ENCODE data around the gene KCP. TPM values are rescaled to one million over a fixed set of nuclear protein-coding genes. Genes with fewer than 3 reads are reported as not detected.
A peak's percentile ranks its signal among the peaks of the same experiment; 100 is the strongest.

Gene KCP
- total and polyA plus RNA-seq, 2 experiments from 2014 or later = 0.76 to 1.1 TPM

GRCh38 chr7:128888756-128889095 lies 21.8 kb downstream of the KCP start:
- H3K27me3 Mint-ChIP-seq (ENCODE audit: insufficient read depth, low read depth, poor library complexity) = peaks cover 20% of the 10 kb centered on the region
- Histone ChIP-seq H3F3A (replicated peaks; ENCODE audit: low read depth) (0 out of 2 replicates have a peak, but pooled peaks cover 7% of the 10 kb centered on the region), H3K4me2 (peak overlapping the region; percentile 32; the same call in 1 of the 2 replicates), H3K4me1 (ENCODE audit: insufficient read depth) (peaks cover 12% of the 10 kb centered on the region; the same call in 1 of the 2 replicates), H3K27ac (ENCODE audit: low read depth) (no peak overlapping the region), H3K36me3 (ENCODE audit: insufficient read depth) (no peaks in the 10 kb centered on the region), H3K9me2 (ENCODE audit: insufficient read depth) (no peaks in the 10 kb centered on the region), H4K20me1 (replicated peaks; ENCODE audit: insufficient read depth) (no peaks in the 10 kb centered on the region), H3K27me3 (ENCODE audit: insufficient read depth) (peaks cover 10% of the 10 kb centered on the region; the same call in 1 of the 2 replicates), H3K79me2 (replicated peaks; ENCODE audit: insufficient read depth) (no peaks in the 10 kb centered on the region), H2AFZ (no peak overlapping the region), H3K4me3 (no peak overlapping the region)
- no peaks in the 10 kb centered on the region for H3K9me3 Mint-ChIP-seq
- no peak overlapping the region for H3K27ac Mint-ChIP-seq
- TF ChIP-seq ZNF331 (CRISPR knock-in tag; IDR thresholded peaks at IDR 0.05; ENCODE audit: low read depth) (no peak), EZH2 (IDR thresholded peaks at IDR 0.05; ENCODE audit: low read depth, unreplicated experiment) (no peak), CTCF (conservative IDR thresholded peaks at IDR 0.05; ENCODE audit: low read depth in 2 of 2) (no peak), EZH2phosphoT487 (IDR thresholded peaks at IDR 0.05; ENCODE audit: unreplicated experiment) (no peak), STAT1 (IDR thresholded peaks at IDR 0.05; ENCODE audit: unreplicated experiment) (no peak), ETS1 (IDR thresholded peaks at IDR 0.05) (no peak), POLR2AphosphoS5 (IDR thresholded peaks at IDR 0.05; ENCODE audit: low read depth) (no peak), NANOG (IDR thresholded peaks at IDR 0.05; ENCODE audit: borderline replicate concordance) (no peak), CREB1 (CRISPR knock-in tag; IDR thresholded peaks at IDR 0.05; ENCODE audit: low read depth) (no peak), JUNB (IDR thresholded peaks at IDR 0.05; ENCODE audit: unreplicated experiment) (no peak), ZNF114 (CRISPR knock-in tag; IDR thresholded peaks at IDR 0.05) (no peak), ZNF462 (CRISPR knock-in tag; IDR thresholded peaks at IDR 0.05) (no peak), REST (IDR thresholded peaks at IDR 0.05; ENCODE audit: unreplicated experiment) (no peak)
- H3K4me3 Mint-ChIP-seq = no peak overlapping the region
- peak; percentile 16 for ATAC-seq
- peak; percentile 60 for DNase-seq (ENCODE audit: low spot score)
- H3K36me3 Mint-ChIP-seq (ENCODE audit: low read depth) = no peaks in the 10 kb centered on the region
- no peaks in the 10 kb centered on the region; the same call in 2 of the 3 replicates for H3K4me1 Mint-ChIP-seq
